Measurements from ENCODE around the gene LPGAT1. TPM values are rescaled to one million over a fixed set of nuclear protein-coding genes. Genes with fewer than 3 reads are reported as not detected.

LPGAT1 gene
- total and polyA plus RNA-seq, 2 donors (not counting 3 experiments of a cell fraction or from before 2014, with no cell fraction given), result 6.1 to 46.0 TPM

DNA sequence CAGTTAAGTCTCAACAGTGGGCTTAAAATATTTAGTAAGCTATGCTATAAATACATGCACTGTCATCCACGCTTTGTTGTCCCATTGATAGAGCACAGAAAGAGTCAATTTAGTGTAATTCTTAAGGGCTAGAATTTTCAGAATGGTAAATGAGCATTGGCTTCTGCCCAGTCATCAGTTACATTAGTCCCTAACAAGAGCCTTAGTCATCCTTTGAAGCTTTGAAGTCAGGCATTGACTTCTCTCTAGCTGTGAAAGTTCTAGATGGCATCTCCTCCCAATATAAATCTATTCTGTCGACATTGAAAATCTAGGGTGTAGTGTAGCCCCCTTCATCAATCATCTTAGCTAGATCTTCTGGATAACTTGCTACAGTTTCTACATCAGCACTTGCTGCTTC is 12.0 kb upstream of the LPGAT1 start:
- Histone ChIP-seq H3K9ac (replicated peaks; ENCODE audit: extremely low read depth, insufficient read depth, low read length) (no peak overlapping the region), H3K27me3 (ENCODE audit: control insufficient read depth in 2 of 2, insufficient read depth in 2 of 2, low read length in 2 of 2) (peaks cover 7 to 18% of the 10 kb centered on the region in 2 experiments), H4K20me1 (replicated peaks; ENCODE audit: control insufficient read depth, extremely low read depth, insufficient read depth, low read length) (no peaks in the 10 kb centered on the region), H2AFZ (ENCODE audit: low read depth, low read length) (no peak overlapping the region), H3K9me3 (replicated peaks; ENCODE audit: control insufficient read depth, insufficient read depth, low read length) (no peaks in the 10 kb centered on the region), H3K36me3 (ENCODE audit: control insufficient read depth in 2 of 2, extremely low read depth in 1 of 2, insufficient read depth in 2 of 2, low read length in 2 of 2) (no peaks in the 10 kb centered on the region), H3K4me3 (replicated peaks in 1 of 3; ENCODE audit: insufficient read depth in 1 of 3, low read depth in 1 of 3, low read length in 3 of 3) (no peak overlapping the region), H3K9me1 (replicated peaks; ENCODE audit: control insufficient read depth, extremely low read depth, insufficient read depth, low read length) (no peaks in the 10 kb centered on the region), H3K27ac (ENCODE audit: insufficient read depth, low read depth, low read length) (no peak overlapping the region), H3K79me2 (ENCODE audit: control insufficient read depth, insufficient read depth, low read length) (no peaks in the 10 kb centered on the region), H3K4me1 (ENCODE audit: control insufficient read depth, extremely low read depth, insufficient read depth, low read length) (no peaks in the 10 kb centered on the region), H3K4me2 (ENCODE audit: insufficient read depth, low read length) (no peak overlapping the region)
- DNase-seq (ENCODE audit: low read depth, low spot score) (no peak), FAIRE-seq (no peak)
- TF ChIP-seq POLR2AphosphoS5 (IDR thresholded peaks at IDR 0.05; ENCODE audit: insufficient read depth, low read depth, low read length) (no peak), FOS (IDR thresholded peaks at IDR 0.05; ENCODE audit: borderline replicate concordance, insufficient read depth, low read length) (no peak), JUN (IDR thresholded peaks at IDR 0.05; ENCODE audit: borderline replicate concordance, insufficient read depth, insufficient read length, low read depth) (no peak), GATA2 (IDR thresholded peaks at IDR 0.05; ENCODE audit: insufficient read depth, insufficient read length, low read depth, low read length) (no peak), POLR2A (IDR thresholded peaks at IDR 0.05; ENCODE audit: low read depth, low read length) (no peak), MYC (IDR thresholded peaks at IDR 0.05; ENCODE audit: low read depth, low read length) (no peak), EZH2 (IDR thresholded peaks at IDR 0.05; ENCODE audit: borderline replicate concordance, low read depth, low read length, severe bottlenecking) (no peak)
- TF ChIP-seq, protein P1, sequence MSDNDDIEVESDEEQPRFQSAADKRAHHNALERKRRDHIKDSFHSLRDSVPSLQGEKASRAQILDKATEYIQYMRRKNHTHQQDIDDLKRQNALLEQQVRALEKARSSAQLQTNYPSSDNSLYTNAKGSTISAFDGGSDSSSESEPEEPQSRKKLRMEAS (IDR thresholded peaks at IDR 0.05; ENCODE audit: insufficient read depth, insufficient read length), result no peak
- TF ChIP-seq, protein P2, sequence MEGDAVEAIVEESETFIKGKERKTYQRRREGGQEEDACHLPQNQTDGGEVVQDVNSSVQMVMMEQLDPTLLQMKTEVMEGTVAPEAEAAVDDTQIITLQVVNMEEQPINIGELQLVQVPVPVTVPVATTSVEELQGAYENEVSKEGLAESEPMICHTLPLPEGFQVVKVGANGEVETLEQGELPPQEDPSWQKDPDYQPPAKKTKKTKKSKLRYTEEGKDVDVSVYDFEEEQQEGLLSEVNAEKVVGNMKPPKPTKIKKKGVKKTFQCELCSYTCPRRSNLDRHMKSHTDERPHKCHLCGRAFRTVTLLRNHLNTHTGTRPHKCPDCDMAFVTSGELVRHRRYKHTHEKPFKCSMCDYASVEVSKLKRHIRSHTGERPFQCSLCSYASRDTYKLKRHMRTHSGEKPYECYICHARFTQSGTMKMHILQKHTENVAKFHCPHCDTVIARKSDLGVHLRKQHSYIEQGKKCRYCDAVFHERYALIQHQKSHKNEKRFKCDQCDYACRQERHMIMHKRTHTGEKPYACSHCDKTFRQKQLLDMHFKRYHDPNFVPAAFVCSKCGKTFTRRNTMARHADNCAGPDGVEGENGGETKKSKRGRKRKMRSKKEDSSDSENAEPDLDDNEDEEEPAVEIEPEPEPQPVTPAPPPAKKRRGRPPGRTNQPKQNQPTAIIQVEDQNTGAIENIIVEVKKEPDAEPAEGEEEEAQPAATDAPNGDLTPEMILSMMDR (IDR thresholded peaks at IDR 0.05; ENCODE audit: extremely low read depth in 1 of 2, insufficient read depth in 1 of 2, low read depth in 1 of 2, low read length in 2 of 2), result no peak
- ChIA-PET CTCF (interaction anchor here (0.7 to 1.1 kb wide), 3 partner anchors 8 to 102 kb away, joined by 3 to 4 read pairs (median 3); no protein-coding TSS in a partner anchor), POLR2A (no interaction called here)
- intact Hi-C loops (cut with micrococcal nuclease), result no loop called here
- dilution Hi-C loops (cut with MboI; ENCODE audit: extremely low pct_ligation_motif_present, low sequenced_read_pairs), result no loop called here
- BruUV-seq (replicated peaks), result no TSS peak
